IPS DF 6.9 (cell line): Measurements from ENCODE around the gene PPFIA2.

ENCODE experiments used
- DNase-seq: peaks from one replicate; pipeline ENCODE4 v3.0.0-alpha.2; 2013; ENCODE audit warnings: low read depth, low spot score
- H3K27ac ChIP-seq: one replicate; pipeline ENCODE4 v1.5.1; 2013; ENCODE audit warnings: low read length, control low read depth
- H3K27me3 ChIP-seq: 2 replicates; pipeline ENCODE4 v1.6.1; 2013; ENCODE audit warnings: mild to moderate bottlenecking, low read length; ENCODE audit not compliant: control insufficient read depth, insufficient read depth
- H3K36me3 ChIP-seq: 2 replicates; pipeline ENCODE4 v1.6.1; 2013; ENCODE audit warnings: low read length; ENCODE audit not compliant: control insufficient read depth, insufficient read depth
- H3K4me1 ChIP-seq: 2 replicates; pipeline ENCODE4 v1.6.1; 2013; ENCODE audit warnings: low read length; ENCODE audit not compliant: control insufficient read depth, insufficient read depth
- H3K4me3 ChIP-seq: 2 replicates; pipeline ENCODE4 v1.5.1; 2013; ENCODE audit warnings: mild to moderate bottlenecking, low read length
- H3K9me3 ChIP-seq: 2 replicates; pipeline ENCODE4 v1.6.1; 2013; ENCODE audit warnings: low read length, inconsistent platforms; ENCODE audit not compliant: control insufficient read depth, insufficient read depth
- WGBS: extraction: QIAGEN DNeasy Blood & Tissue Kit; methylation state at CpG from one replicate; pipeline ENCODE4 v1.1.7; 2013; ENCODE audit warnings: mixed read lengths, missing lambda C conversion rate; ENCODE audit not compliant: insufficient read length, insufficient coverage; 5-methylcytosine and 5-hydroxymethylcytosine counted together

PPFIA2 gene

GRCh38 chr12:81253360-81253759 is 505.8 kb downstream of the PPFIA2 start:
- H3K36me3 ChIP-seq, result no peaks in the 10 kb centered on the region
- no peak overlapping the region for H3K27ac ChIP-seq
- peaks cover 3% of the 10 kb centered on the region; the same call in 1 of the 2 replicates for H3K4me1 ChIP-seq
- H3K9me3 ChIP-seq, result no peaks in the 10 kb centered on the region
- no CpG with 5 or more reads among the region's 3 CpGs for WGBS
- no peaks in the 10 kb centered on the region for H3K27me3 ChIP-seq
- no peak for DNase-seq
- no peak overlapping the region for H3K4me3 ChIP-seq

DNA sequence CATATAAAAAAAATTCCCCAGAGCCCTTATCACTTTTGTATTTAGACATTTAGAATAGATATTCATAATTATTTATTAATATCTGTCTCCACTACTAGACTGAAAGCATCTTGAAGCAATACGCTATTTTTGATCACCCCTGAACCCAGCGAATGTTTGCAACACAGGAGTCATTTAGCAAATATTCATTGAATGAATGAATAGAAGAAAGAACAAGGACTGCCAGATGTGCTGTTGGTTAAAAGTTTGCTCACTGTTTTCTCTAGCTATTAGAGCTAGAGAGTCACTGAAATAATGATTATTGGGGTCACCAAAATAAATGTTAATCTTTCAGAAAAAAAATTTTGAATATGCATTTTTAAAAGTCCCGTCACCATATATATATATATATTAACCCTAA is 506.9 kb downstream of the PPFIA2 start:
- Histone ChIP-seq H3K4me1 (peaks cover 3% of the 10 kb centered on the region; the same call in 1 of the 2 replicates), H3K9me3 (no peaks in the 10 kb centered on the region), H3K36me3 (no peaks in the 10 kb centered on the region), H3K27ac (no peak overlapping the region), H3K4me3 (no peak overlapping the region), H3K27me3 (no peaks in the 10 kb centered on the region)
- WGBS, result no CpG with 5 or more reads among the region's 3 CpGs
- DNase-seq, result no peak

DNA sequence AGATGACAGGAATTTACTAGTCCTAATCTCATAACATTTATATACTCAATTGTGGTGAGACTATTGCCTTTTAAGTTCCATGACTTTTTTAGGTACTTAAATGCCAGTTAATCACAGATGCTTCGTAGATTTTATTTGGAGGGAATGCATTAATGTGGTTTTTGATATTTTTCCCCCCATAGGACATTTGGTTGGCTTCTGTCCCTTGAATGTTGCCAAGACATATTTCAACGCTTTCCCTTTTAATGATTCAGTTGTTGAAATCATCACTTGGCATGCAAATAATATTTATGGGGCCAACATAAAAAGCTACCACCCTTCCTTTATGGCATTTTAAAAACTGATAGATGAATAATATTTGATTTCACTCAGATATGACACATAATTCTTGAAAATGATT is 509.2 kb downstream of the PPFIA2 start:
- no peak overlapping the region for H3K4me3 ChIP-seq
- H3K36me3 ChIP-seq, result no peaks in the 10 kb centered on the region
- no peaks in the 10 kb centered on the region for H3K9me3 ChIP-seq
- H3K27me3 ChIP-seq, result no peaks in the 10 kb centered on the region
- no peak overlapping the region for H3K27ac ChIP-seq
- peaks cover 3% of the 10 kb centered on the region; the same call in 1 of the 2 replicates for H3K4me1 ChIP-seq
- no peak for DNase-seq
- no CpG with 5 or more reads among the region's 2 CpGs for WGBS

- DNase-seq, result no peak
Observed at GRCh38 chr12:81245907-81246570, 513.1 kb downstream of the PPFIA2 start.

DNA sequence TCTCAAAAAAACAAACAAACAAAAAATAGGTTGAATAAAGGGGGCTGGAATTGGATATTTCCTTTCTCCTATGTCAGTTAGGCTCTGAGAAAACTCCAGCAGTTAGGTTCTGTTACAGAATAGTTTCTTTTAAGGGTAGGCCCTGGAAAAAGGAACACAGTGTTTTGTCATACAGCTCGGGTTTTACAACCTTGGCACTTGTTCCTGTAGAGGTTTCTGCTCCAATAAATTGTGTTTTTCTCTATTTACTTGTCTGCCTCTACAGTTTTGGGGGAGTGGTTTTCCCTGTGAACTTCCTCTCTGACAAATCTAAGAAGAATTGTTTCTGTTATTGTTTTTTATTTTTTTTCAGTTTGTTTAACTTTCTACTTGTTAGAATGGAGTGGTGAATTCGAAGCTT is 513.7 kb downstream of the PPFIA2 start:
- no peaks in the 10 kb centered on the region for H3K36me3 ChIP-seq
- peaks cover 3% of the 10 kb centered on the region; the same call in 1 of the 2 replicates for H3K4me1 ChIP-seq
- H3K27me3 ChIP-seq, result no peaks in the 10 kb centered on the region
- H3K27ac ChIP-seq, result no peak overlapping the region
- no peak overlapping the region for H3K4me3 ChIP-seq
- no peak for DNase-seq
- no CpG with 5 or more reads among the region's 2 CpGs for WGBS
- H3K9me3 ChIP-seq, result no peaks in the 10 kb centered on the region

More at GRCh38 chr12:81245907-81246570, 513.1 kb downstream of the PPFIA2 start:
- H3K36me3 ChIP-seq, result no peaks in the 10 kb centered on the region
- no peaks in the 10 kb centered on the region for H3K27me3 ChIP-seq
- H3K9me3 ChIP-seq, result no peaks in the 10 kb centered on the region
- H3K27ac ChIP-seq, result no peak overlapping the region
- no peak overlapping the region for H3K4me3 ChIP-seq
- peaks cover 3% of the 10 kb centered on the region; the same call in 1 of the 2 replicates for H3K4me1 ChIP-seq
- no CpG with 5 or more reads among the region's 4 CpGs for WGBS

DNA sequence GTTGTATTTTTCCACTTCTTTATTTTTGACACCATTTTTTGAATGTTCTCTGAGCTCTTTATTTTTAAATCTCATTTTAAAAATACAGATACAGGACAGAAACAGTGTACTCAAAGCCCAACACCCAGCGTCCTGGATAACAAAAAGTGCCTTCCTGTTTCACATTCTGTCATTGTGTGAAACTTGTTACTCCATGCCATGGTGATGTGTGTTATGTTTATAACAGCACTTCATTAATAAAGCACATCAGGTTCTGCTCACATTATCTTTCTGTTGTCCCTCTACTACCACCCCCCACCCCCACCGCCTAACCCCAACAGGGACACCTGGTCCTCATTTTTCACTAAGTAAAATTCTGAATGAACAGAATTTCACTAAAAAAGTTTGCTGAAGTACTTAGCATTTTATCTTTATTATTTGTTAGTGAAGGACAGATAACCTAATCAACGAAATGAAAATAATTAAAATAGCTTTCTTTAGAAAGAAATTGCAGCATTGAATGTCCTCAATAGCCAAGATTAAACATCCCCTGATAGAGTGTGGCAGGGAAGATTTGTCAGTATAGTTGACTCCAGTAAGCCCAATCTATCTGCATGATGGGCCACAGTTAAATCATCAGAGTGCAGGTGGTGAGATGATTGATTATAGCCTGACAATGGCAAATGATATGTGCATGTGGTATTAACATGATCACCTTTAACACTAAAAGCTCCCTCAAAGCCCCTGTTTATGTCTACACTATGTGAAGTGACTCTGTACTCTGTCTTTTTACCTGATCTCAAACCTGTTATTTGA is 527.4 kb downstream of the PPFIA2 start:
- H3K27ac ChIP-seq, result no peak overlapping the region
- H3K4me3 ChIP-seq, result no peak overlapping the region
- H3K27me3 ChIP-seq, result no peaks in the 10 kb centered on the region
- H3K36me3 ChIP-seq, result no peaks in the 10 kb centered on the region
- no CpG with 5 or more reads among the region's 3 CpGs for WGBS
- H3K9me3 ChIP-seq, result no peaks in the 10 kb centered on the region
- peaks cover 2% of the 10 kb centered on the region; the same call in 1 of the 2 replicates for H3K4me1 ChIP-seq
- DNase-seq, result no peak

DNA sequence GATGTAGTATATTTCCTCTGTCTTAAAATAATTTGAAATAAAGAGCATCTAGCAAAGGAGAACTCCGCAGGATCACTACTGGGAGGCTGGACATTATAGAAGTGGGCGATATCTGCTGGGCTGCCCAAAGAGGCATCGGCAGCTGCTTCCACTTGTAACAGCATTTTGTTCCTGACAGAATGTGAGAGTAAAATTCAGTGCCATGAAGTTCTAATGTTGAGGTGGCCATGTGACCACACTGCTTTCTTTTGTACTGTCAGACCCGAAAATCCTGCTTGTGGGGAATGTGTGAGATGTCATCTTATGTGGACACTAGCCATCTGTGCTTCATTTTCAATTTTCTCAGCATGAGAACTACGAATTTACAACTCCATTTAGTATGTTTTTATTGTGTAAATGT is 529.4 kb downstream of the PPFIA2 start:
- Histone ChIP-seq H3K27me3 (no peaks in the 10 kb centered on the region), H3K27ac (no peak overlapping the region), H3K4me1 (peaks cover 2% of the 10 kb centered on the region; the same call in 1 of the 2 replicates), H3K4me3 (no peak overlapping the region), H3K9me3 (no peaks in the 10 kb centered on the region), H3K36me3 (no peaks in the 10 kb centered on the region)
- DNase-seq, result no peak
- WGBS, result no CpG with 5 or more reads among the region's 5 CpGs

GRCh38 chr12:81224626-81225025 is 534.5 kb downstream of the PPFIA2 start:
- no peak overlapping the region for H3K4me3 ChIP-seq
- no CpG with 5 or more reads among the region's 6 CpGs for WGBS
- no peak overlapping the region for H3K27ac ChIP-seq
- DNase-seq, result no peak
- H3K36me3 ChIP-seq, result no peaks in the 10 kb centered on the region
- H3K27me3 ChIP-seq, result no peaks in the 10 kb centered on the region
- H3K9me3 ChIP-seq, result no peaks in the 10 kb centered on the region
- no peaks in the 10 kb centered on the region; the same call in 1 of the 2 replicates for H3K4me1 ChIP-seq

DNA sequence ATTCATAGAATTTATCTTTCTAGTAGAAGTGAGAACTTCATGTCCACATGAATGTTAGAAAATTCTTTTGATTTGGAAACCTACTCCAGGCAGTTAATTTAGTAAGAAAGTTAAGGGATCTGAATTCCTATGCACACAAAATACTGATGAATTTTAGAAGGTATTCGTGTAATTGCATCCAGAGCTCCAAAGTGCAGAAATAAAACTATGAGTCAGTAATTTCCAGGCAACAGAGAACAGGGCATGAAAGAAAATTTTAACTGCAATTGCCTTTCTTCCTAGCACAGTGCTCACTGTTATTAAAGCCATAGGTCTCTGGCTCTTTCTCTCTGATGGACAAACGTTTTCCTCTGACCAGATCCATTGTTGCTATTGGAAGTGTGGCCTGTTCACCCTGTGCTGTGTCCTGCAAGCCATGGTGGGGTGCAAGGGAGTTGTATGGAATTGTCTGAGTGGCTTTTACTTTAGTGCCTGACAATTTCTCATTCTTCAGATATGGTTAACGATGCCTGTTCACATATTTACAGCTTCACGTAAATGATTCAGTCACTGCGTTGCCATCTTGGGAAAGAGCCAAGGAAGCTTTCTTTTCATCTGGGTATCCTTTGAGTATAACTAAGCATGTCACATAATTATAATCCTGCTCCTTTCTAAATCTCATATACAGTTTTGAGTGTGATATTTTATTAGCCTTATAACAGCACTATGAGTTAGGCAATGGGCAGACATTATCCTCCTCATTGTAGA is 536.1 kb downstream of the PPFIA2 start:
- no peaks in the 10 kb centered on the region for H3K9me3 ChIP-seq
- H3K27me3 ChIP-seq, result no peaks in the 10 kb centered on the region
- H3K4me3 ChIP-seq, result no peak overlapping the region
- no peaks in the 10 kb centered on the region for H3K4me1 ChIP-seq
- no peak overlapping the region for H3K27ac ChIP-seq
- no CpG with 5 or more reads among the region's 5 CpGs for WGBS
- no peaks in the 10 kb centered on the region for H3K36me3 ChIP-seq
- no peak for DNase-seq

DNA sequence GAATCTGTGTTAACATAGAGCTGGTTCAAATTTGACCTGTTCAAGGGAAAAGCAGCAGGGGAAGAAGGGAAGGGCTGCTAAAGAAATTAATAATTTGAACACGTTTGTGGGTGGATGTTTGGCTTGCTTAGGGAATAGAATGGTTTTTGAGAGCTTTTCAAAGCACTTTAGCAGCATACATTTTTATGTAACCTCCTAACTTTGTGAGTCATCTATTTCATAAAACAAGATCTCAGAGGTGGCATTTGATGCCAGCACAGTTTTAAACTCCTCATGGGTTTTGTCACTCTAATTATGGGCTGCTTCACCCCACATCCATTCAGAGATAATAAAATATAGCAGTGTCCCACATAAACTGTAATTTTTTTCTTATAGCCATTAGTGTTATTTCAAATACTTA is 537.5 kb downstream of the PPFIA2 start:
- Histone ChIP-seq H3K27me3 (no peaks in the 10 kb centered on the region), H3K9me3 (no peaks in the 10 kb centered on the region), H3K27ac (no peak overlapping the region), H3K4me3 (no peak overlapping the region), H3K36me3 (no peaks in the 10 kb centered on the region), H3K4me1 (no peaks in the 10 kb centered on the region)
- DNase-seq, result no peak
- no CpG with 5 or more reads among the region's 1 CpG for WGBS
